Measurements from ENCODE around the gene SLC14A1.
A peak's percentile ranks its signal among the peaks of the same experiment; 100 is the strongest.

Gene SLC14A1

DNA sequence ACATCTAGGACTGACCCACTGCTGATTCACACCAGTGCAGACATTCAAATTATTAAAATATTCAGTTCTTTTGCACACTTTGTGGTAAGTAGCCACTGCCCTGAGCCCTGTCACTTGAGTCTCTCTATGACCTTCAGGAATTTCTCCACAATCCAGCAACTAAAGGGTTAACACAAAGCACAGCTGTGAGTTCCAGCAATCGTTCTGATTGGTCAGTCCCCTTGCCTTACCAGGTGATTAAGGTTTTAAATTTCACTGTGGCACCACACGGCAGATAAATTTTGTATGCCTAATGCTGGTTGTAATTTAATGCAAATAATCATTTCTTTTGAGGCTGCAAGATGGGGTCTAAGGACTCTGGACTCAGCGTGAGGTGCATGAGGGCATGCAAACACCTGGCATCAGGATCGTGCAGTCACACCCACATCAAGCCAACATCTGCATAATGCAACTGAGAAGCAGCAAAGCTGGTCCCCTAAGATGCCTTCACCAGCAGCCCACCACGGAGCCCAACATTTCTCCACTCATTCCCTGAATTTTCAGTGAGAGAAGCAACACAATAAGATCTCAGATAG lies 36.6 kb downstream of the SLC14A1 start:
- no peak for DNase-seq

DNA sequence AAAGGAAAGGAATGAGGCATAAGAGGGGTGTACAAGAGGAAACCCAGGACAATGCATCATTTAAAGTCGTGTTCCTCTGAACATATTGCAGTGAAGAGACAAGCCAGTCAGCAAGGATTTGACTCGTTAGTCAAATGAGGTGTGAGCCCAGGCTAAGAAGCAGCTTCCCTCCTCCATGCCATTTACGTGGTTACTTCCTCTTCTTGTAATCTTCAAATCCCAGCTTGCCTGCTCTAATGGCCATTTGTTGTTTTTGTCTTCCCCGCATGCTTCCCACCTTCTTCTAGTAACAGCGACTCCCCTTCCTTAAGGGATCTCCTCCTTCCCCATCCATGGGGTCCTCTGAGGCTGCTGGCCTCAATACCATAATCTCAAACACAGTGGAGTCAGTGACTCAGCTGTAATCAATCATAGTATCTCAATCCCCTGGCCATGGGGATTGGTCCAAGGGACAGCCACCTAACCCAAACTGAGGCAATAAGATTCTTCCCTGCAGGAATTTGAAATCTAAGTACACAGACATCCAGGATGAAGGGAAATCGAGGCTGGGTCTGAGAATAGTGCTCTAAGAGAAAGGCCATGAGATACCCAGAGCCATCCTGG lies 37.6 kb downstream of the SLC14A1 start:
- DNase-seq, result no peak

DNA sequence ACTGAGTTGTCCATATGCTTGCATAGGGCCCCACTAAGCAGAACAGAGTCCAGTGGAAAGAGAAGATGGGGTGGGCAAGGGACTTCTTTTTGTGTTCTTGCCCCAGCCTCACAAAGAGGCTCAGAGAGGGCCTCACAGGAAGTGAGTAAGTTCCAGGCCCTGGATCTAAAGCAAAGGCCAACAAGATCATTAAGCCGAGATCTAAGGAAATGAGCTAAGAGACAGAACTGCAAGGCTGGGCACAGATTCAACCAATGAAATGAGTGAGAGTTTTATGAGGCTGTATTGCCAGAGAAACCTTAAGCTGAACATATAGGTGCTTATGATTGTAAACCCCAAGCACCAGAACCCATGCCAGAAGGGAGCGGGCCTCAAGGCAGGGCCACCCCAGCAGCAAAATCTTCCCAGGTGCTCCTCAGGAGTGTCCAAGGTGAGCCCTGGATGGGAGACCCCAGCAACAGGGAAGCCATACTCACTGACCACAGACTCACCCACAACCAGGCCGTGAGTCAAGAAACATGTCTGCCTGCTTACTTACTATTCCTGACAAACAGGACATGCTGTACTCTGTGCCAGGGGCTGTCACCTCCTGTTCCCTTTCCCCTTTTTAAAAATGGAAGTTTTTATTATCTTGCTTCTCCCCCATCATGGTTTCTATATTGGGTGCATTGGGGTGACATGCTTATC lies 40.2 kb downstream of the SLC14A1 start:
- DNase-seq, result no peak

DNA sequence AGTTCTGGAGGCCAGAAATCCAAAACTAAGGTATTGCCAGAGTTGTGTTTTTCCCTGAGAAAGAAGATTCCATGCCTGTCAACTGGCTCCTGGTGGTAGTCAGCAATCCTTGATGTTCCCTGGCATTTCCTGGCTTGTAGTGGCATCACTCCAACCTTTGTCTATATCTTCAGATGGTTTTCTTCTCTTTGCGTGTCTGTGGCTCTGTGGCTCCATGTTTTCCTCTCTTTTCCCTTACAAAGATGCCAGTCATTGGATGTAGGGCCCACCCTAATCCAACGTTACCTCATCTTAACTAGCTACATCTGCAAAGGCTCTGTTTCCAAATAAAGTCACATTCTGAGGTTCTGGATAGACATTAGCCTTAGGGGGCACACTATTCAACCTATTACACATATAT lies 41.8 kb downstream of the SLC14A1 start:
- no peak for DNase-seq

DNA sequence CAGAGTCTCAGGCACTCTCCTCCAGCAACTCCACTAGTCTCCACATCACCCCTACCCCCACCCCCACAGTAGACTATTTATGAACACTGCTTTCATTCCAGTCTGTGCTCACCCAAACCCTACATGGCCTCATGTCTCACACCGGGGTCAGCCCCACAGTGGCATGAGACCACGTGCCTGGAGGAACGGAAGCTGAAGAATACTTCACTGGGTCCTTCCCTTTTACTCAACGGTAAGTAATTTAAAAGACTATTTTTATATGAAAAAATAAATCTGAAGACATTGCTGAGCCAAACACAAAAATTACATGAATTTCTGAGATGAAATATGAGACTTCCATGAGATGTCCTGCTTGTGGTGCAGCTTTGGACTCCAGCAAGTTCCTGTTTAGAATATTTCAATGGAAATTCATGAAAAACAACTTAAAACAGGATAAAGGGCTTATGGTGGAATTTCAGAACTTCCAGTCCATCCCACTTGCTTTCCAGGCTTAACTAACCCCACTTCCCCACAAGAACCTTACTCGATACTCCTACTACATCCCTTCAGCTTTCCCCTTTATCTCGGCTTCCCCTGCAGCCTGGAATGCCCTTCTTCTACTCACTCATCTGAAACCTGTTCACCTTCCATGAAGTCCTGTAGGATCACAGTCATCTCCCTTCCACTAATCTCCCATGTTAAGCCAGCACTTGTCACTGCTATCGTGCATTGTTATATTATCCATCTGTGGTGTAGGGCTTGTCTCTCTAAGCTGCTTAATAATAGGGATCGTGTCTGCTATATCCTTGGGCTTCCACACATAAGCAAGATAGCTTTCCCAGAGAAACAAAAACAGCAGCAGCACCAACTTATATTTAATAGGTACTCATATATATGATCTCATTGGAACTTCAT lies 47.9 kb downstream of the SLC14A1 start:
- no peak for DNase-seq

DNA sequence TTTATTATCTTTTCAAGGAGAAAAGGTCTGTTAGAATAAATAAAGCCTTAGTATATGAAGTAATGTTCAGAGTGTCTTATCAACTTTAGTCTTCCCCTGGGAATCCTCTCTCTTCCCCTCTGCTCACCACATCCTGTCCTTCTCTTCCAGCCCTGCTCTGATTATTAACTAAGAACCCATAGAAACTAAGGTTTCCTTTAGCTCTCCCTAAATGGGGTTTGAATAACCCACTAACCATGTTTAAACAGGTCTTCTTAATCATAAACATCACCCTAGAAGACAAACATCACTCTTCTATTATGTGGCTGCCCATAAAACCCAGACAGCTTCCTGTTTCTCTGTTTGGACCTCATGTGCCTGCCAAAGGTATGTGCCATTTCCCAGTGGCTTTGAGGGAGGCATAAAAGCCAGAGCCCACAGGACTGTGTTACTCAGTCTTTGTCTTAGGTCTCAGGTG lies 50.1 kb downstream of the SLC14A1 start:
- no peak for DNase-seq

DNA sequence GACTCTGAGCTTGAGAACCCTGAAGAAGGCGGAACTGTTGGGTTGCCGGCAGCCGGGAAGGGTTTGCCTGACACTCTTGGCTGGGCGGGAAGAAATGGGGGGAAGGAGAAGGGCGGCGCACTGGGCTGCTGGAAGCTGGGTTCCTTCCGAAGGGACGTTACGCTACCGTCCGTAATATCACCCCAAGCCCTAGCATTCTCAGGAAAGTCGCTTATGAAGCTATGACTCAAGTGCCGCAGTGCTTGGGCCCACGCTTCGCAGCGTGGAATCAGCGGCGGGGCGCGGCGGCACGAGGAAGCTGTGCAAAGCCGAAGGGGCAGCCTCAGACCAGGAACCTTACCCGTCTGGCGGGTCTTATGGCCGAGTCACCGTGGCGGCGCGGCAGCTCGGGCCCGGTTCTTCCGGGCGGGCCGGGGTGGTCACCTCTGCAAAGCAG lies 51.3 kb downstream of the SLC14A1 start:
- peak; percentile 76 for DNase-seq

DNA sequence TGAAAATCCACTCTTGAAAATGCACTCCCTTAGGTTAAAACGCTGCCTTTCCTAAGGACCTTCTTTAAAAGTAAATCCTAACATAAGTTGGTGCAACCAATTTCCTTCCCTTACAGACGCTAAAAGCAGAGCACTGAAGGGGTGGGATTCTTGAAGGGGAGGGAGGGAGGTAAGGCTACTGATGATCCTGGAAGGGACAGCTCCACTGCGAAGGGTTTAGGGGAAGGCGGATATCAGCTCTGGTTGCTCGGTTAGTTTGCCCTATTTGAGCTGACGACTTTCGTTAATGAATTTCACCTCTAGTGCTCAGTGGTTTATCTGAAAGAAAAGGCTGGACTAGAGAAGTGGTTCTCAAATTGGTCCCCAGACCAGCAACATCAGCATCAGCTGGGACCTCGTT lies 51.8 kb downstream of the SLC14A1 start:
- no peak for DNase-seq

DNA sequence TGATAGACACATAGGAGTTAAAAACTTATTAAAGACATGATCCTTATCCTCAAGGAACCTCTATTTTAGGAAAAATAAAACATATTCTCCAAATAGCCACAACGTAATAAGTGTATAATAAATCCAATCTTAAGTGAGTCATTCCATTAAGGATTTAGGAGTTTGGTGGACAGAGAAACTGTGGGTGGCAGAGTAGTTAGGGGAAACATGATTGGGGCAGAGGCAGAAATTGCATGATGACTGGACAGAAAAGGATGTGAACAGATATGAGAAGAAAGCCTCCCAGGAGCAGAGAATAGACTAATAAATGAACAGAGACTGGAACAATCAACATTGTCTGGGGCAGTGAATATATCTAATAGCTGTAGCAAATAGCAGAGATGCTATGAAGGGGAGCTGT lies 53.4 kb downstream of the SLC14A1 start:
- DNase-seq, result no peak

DNA sequence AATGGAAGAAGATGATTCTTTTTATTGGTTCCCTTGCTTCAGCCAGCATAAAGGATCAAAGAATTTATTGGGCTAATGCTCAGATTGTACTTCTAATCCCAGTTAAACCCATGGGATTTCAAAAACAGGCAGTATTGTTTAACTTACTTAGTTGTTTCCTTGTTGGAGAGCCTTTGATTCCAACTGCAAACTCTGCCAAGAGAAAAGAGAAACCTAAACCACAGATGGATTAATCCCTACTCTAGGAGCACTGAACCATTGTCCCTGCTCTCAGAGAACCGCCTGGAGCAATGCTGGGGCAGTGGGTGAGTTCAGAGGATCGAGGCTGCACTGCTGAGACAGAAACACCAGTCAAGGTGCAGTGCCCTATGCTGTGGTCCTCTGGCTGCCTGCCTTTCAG lies 56.6 kb downstream of the SLC14A1 start:
- DNase-seq, result no peak

DNA sequence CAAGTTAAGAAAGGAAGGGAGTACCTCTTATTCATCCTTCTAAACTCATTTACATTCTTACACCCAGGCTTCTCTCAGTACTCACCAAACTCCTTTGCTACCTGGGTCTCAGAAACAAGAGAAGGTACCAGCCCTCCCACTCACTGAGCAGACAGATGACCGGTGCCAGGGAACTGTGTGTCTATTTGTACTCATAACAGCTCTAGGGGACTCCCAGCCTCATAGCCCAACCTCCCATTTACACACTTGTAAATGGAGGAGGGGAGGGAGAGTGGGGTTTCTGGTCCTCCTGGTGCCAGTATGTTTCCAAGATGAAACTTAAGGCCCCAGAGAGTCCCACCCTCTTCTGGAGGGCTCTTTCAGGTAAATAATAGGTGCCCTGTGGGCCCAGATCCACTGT lies 58.7 kb downstream of the SLC14A1 start:
- no peak for DNase-seq

DNA sequence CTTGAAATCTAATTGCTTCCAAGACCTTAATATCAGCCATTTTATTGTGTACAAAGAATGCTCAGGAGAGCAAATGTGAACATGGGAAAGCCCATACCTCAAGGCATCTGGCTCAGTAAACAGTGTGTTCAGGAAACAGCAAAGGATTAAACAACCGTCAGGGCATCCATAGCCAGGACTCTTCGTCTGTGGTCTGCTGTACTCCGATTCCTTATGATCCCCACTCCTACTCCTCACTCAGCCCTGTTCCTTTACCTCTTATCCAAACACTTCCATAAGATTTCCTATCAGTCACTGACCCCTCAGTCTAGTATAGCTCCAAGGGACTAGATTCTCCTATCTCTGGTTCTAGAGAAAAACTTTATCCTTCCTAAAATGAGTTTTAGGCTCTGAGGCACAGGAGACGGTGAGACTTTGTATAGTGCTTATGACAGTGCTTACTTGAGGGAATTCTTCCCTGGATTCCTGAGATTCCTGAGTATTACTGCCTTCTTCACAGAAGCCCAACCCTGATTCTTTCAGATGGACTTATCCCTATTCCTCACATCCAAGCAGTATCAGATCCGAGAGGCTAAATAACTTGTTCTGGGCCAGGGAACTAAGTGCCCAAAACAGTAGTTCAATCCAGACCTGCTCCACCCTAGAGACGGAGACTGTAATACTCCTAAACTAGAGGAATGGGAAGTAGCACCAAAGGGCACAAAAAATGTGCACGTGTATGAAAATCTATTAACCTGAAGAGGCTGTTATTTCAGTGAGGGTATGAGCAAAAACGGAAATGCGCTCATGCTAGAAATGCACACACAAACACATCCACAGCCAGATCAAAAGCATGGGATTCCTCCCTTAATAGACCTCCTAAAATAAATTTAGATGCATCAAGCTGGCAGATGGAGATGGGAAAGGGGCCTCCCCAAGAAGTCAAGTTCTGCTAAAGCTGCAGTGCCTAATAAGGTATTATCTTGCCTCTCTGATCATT lies 59.4 kb downstream of the SLC14A1 start:
- DNase-seq, result no peak

DNA sequence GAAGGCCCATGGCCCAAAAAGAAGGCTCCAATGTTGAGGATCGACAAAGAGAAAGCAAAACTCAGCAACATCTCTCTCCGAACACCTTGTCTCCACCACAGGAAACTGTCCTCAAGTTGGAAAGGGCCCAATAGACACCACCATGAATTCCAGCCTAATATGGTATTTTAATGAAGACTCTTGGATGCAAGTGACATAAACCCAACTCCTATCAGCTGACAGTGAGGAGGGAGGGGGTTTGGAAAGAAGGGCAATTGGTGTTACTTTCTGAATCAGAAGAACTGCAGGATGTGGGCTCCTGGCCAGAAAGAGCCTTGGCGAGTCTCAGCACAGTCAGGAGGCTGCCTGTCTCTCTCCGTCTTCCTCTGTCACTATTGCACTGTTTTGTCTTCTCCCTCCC lies 61.2 kb downstream of the SLC14A1 start:
- no peak for DNase-seq

DNA sequence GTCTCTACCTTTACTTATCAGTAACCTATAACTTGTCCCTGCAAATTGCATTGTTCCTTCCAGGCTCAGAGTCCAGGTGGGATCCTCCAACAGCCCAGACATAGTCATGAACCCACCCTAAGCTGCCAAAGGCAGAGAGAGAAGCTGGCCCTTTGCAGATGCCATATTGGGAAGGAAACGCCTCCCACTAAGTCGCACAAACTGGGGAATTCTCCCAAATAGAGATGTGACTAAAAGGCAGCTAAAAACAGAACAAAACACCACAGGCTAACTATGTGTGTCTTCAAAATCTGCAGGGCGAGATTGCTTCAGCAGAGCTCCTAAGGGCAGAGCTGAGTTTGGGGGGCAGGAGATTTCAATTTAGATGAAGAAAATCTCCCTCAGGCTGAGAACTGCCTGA lies 63.0 kb downstream of the SLC14A1 start:
- DNase-seq, result no peak

DNA sequence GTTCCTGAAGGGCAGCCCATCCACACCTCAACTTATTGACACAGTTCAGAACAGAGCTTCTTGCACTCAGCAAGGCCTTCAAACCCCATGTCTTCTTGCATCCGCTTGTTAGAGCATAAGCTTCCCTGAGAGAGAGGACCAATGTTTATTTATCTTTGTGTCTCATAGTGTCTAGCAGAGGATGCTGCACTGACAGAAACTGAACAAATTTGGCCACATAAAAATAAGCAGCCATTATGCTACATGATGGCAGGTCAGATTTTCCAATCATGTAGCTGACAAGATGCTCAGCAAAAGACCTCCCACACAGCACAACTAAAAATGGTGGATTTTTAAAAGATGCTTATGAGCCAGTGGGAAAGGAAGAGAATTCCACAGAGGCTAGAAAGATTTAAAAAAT lies 63.4 kb downstream of the SLC14A1 start:
- DNase-seq, result no peak

DNA sequence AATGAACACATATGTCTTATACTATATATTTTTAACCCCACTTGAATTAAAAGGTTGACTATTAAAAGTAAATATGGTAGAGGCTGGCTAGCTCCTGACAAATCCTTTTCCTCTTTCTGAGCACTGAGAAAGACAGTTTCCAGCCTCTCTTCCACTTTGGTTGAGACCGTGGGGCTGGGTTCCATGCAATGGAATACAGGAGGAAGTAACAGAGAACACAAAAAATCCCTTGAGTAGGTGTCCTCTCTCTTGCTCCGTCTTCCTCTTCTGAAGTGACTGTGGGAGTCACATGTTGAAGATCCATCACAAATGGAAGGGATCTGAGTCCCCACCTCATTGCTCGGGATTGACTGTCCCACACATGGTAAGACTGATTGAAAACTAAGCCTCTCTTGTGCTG lies 64.9 kb downstream of the SLC14A1 start:
- no peak for DNase-seq

DNA sequence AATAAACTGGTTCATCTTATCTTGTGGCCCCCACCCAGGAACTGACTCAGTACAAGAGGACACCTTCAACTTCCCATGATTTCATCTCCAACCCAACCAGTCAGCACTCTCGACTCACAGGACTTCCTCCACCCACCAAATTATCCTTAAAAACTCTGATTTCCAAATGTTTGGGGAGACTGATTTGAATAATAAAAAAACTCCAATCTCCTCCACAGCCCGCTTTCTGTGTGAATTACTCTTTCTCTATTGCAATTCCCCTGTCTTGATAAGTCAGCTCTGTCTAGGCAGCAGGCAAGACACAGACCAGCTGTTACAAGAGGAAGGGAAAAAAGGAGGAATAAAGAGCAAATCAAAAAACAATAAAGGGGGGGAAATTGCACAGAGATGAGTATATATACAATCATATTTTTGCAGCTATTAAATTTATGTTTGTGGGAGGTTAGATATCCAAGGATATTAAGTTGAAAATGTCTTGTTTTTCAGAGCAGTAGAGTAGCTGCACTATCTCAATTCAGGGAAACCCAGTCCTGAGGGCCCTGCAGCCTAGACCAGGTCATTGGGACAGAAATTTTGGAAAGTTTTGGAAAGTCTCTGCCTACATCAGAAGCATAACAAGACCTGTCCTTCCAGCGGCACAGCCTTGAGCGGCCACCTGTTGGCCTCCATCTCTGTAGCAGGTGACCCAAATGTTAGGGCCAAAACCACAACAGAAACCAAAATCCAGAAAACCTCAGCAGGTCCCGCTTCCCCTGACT lies 68.7 kb downstream of the SLC14A1 start:
- no peak for DNase-seq

DNA sequence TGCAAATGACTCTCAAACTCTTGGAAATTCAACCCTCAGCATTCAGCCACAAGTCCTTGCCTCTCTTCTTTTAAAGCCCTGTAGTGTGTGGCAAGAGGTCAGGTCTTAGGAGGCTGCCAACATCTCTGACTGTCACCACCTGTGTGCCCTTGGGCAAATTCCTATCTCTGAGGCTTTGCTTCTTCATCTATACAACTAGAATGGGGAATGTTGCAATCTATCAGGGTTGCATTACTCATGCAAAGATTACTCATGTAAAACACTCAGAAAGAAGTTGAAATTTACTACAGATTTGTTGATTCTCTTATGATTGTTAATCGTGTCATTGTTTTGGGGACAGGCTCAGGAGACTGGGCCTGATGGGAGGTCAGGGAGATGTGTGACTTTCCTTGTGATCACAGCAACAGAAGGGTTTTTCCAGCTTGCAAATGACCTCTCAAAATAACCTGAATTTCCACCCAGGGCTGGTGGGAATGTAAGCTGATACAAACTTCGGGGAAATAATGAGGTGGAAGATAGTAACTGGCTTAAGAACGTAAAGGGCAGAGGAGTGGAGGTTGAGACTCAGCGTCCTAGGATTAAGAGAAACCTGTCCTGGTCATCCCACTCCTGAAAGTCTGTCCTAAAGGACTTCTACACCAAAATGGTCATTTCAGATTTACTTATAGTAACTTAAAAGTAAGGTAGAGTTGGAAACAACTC lies 69.4 kb downstream of the SLC14A1 start:
- DNase-seq, result no peak

DNA sequence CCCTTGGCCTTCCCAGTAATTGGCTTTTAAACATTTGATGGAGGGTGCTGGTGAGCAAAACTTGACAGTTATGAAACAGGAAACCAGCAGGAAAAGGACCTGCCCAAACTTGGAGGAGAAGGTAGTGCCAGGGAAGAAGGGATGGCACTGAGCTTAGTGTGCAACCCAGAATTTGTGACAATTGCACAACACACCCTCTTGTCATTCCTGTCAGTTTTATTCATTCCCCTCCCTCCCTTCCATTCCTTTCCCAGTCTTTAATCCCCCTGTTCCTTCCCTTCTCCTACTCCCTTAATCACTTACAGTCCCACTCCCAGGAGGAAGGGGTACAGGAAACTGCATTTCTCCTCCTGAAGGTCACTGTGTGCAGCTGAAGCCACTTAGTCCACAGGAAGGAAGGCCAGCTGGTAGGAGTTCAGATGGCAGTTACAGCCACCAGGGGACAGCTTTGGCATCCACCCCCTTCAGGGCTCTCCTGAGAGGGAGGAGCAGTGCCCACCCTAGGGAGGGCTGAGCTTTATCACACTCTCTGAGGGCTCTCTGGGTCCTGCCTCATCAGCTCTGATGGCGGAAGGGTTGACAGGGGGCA lies 77.5 kb downstream of the SLC14A1 start:
- DNase-seq, result no peak
